HG03196 (cell line): ENCODE measurements around the gene TMEM97.
"Not testable (repeated sequence)": the region's sequence is repeated elsewhere in the genome, so short reads cannot be mapped to it uniquely, and the experiment has no call there.

Source experiments
- ATAC-seq: cut with Tn5 transposase; IDR thresholded peaks from one replicate; pipeline ENCODE4 v1.9.1; 2021; ENCODE audit not compliant: unreplicated experiment

TMEM97 gene

DNA sequence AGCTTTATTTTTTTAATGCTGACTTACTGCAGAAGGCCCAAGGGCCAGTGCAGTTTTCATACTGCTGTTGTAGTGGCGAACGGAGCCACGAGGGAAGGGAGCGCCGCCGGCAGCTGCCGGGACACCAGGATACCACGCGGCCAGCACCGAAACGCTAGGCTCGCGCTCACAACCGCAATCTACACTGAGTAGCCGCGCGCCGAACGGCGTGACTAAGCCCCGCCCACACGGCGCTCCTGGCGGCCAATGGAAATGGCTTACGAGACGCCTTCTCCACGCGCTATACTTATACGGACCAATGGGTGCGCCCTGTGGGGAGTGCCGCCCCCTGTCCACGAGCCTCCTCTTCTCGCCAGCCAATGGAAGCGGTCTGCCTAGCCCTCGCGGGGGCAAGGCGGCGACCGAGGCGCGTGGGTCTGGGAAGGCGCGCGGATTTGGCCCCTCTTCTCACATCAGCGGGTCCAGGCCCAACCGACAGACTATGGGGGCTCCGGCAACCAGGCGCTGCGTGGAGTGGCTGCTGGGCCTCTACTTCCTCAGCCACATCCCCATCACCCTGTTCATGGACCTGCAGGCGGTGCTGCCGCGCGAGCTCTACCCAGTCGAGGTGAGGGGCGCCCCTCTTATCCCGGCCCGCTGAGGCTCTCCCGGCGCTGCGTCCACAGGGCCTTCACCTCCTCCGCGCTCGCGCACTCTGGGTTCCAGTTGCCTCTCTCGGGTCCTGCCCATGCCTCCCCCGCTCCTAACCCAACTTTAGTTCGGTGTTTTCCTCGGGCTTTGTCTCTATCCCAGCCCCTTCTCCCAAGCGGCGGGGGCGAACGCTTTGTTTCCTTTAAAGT, at the start of gene TMEM97:
TSS of gene TMEM97 (plus strand) at position 442 of the 839 bp plus-strand sequence. CDS start at position 482, 40 bp downstream.
- peak; percentile 87 for ATAC-seq

GRCh38 chr17:28270055-28270454, 48.9 kb upstream of the TMEM97 start:
- ATAC-seq: no peak

DNA sequence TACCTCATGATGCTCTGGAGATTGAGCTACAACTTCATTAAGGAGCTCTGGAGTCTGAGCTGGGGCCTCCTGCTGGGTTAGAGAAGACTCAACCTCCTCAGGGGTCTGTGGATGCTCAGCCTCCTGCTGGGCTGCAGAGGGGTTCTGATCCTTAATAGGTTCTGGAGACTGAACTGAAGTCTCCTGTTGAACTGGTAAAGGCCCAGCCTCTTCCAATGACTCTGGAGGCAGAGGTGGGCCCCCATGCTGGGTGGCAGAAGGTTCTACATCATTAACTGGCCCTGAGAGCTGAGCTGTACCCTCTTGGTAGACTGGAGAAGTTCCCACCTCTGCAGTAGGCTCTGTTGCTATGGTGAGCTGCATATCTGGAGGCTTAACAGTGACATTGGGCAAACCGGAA, 48.1 kb upstream of the TMEM97 start:
- no peak for ATAC-seq

- no peak for ATAC-seq
Observed at GRCh38 chr17:28271431-28271830, 47.6 kb upstream of the TMEM97 start.

DNA sequence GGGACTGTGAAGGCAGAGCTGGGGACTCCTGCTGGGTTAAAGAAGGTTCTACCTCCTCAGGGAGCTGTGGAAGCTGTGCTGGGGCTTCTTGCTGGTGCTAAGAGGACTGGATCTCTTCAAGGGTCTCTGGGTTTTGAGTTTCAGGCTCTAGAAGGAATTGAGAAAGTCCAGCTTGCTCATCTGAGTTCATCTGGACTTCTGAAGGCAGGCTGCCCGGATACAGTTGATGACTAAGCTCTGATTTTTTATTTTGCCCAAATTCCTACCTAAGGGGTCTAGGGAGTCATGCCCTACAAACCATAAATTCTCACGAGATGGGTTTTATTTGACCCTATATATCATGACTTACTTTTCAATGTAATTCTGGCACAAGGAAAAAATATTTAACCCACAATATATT, 46.8 kb upstream of the TMEM97 start:
- ATAC-seq: no peak

DNA sequence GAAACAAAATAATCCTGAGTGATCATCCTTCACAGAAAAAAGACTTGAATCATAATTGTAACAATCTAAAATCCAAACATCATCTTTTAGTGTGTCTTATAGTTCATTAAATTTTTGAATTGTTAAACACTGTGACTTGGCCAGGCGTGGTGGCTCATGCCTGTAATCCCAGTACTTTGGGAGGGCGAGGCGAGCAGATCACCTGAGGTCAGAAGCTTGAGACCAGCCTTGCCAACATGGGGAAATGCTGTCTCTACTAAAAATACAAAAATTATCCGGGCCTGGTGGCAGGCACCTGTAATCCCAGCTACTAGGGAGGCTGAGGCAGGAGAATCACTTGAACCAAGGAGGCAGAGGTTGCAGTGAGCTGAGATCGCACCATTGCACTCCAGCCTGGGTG, 45.7 kb upstream of the TMEM97 start:
- not testable (repeated sequence) for ATAC-seq

- ATAC-seq: no peak
Observed at GRCh38 chr17:28274591-28275265, 44.3 kb upstream of the TMEM97 start.

DNA sequence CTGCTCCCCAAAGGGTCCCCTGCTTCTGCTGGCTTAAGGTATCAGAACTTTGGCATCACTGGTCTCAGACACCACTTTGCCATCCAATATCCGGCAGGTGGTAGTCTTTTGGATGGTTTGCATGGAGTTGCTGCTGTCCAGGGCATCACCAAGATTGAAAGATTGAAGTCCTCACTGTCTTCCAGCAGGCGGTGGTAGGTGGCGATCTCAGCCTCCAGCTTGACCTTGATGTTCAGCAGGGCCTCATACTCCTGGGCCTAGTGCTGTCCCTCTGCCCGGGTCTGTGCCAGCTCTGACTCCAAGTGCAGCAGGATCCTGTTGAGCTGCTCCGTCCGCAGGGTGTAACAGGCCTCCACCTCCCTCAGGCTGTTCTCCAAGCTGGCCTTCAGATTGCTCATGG, 43.0 kb upstream of the TMEM97 start:
- no peak for ATAC-seq

GRCh38 chr17:28279411-28279810, 39.6 kb upstream of the TMEM97 start:
- ATAC-seq: no peak

GRCh38 chr17:28280826-28281225, 38.2 kb upstream of the TMEM97 start:
- no peak for ATAC-seq

DNA sequence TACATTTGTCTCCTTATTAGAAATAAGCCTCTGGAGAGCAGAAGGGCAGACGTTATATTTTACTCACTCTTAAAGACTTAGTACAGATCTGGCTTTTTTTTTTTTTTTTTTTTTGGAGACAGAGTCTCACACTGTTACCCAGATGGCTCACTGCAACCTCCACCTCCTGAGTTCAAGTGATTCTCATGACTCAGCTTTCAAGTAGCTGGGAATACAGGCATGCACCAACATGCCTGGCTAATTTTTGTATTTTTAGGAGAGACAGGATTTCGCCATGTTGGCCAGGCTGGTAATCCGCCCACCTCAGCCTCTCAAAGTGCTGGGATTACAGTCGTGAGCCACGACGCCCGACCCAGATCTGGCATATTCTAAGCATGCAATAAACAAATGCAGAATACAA, 36.4 kb upstream of the TMEM97 start:
- ATAC-seq: no peak

DNA sequence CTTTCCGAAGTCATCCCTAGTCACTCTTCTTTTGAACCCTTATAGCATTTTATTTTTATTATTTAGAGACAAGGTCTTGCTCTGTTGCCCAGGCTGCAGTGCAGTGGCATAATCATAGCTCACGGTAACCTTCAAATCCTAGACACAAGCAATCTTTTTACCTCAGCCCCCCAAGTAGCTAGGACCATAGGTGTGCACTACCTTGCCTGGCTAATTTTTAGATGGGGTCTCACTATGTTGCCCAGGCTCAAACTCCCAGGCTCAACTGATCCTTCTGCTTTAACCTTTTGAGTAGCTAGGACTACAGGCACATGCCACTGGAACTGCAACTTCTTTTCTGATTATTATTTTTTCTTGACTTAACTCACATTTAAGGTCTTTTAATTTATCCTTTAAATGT, 33.0 kb upstream of the TMEM97 start:
- ATAC-seq: no peak

DNA sequence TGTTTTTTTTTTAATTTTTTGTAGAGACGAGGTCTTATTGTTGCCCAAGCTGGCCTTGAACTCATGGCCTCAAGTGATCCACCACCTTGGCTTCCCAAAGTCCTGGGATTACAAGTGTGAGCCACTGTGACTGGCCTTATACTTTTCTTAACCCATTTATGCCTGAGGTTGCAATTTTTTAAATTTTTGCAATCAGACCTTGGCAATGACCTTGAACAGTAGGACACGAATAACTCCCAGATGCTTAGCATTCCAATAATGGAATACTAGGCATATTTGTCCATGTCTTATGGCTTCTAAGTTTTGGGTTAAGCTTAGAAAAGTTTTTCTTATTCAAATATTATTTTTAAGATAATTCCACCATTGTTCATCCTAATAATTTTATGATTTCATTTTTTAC, 28.3 kb upstream of the TMEM97 start:
- ATAC-seq: no peak

GRCh38 chr17:28291780-28292330, 27.1 kb upstream of the TMEM97 start:
- ATAC-seq: no peak

GRCh38 chr17:28292878-28293277, 26.1 kb upstream of the TMEM97 start:
- not testable (repeated sequence) for ATAC-seq

DNA sequence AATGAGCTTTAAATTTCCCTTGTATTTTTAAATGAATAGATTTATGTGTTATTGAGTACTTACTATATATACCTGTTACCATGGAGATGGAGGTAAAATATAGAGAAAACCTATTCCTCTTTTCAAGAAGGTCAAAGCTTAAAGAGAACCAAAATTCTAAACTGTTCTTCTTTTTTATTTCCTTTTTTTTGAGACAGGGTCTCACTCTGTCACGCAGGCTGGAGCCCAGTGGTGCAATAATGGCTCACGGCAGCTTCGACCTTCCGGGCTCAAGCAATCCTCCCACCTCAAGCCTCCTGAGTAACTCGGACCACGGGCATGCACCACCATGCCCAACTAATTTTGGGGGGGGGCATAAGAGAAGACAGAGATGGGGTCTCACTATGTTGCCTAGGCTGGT, 25.0 kb upstream of the TMEM97 start:
- no peak for ATAC-seq

- no peak for ATAC-seq
Observed at GRCh38 chr17:28295677-28296578, 23.1 kb upstream of the TMEM97 start.

DNA sequence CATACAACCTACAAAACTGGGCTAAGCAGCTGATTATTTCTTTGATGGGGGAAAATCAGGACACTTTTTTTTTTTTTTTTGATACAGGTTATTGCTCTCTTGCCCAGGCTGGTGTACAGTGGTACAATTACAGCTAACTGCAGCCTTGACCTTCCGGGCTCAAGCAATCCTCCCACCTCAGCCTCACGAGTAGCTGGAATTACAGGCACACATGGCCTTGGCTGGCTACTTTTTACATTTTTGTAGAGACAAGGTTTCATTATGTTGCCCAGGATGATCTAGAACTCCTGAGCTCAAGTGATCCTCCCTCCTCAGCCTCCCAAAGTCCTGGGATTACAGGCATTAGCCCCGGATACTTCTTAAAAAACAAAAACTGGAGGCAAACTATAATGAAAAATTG, 20.6 kb upstream of the TMEM97 start:
- no peak for ATAC-seq

- ATAC-seq: no peak
Observed at GRCh38 chr17:28306954-28307401, 12.0 kb upstream of the TMEM97 start.

- ATAC-seq: no peak
Observed at GRCh38 chr17:28313841-28314240, 5.2 kb upstream of the TMEM97 start.
